Keratinocyte (primary cell): ENCODE results near the gene STAB2. TPM values are rescaled to one million over a fixed set of nuclear protein-coding genes. Genes with fewer than 3 reads are reported as not detected.

Experiments
- DNase-seq: peaks from one replicate; pipeline ENCODE4 v3.0.0-alpha.2; 2011; ENCODE audit warnings: low read depth, missing footprints, low spot score
- FAIRE-seq: peaks from 2 replicates; lab custom pipeline; 2011; peaks lifted over from hg19 to GRCh38; lab: Jason Lieb, UNC
- H2AFZ ChIP-seq: 2 replicates; pipeline ENCODE4 v1.6.0; 2012; ENCODE audit warnings: low read length, control low read depth, inconsistent platforms; ENCODE audit not compliant: control insufficient read depth
- H3K27ac ChIP-seq: 2 replicates; pipeline ENCODE4 v1.5.1; 2011; ENCODE audit warnings: low read length; ENCODE audit not compliant: control insufficient read depth, insufficient read depth
- H3K27me3 ChIP-seq: 3 replicates; pipeline ENCODE4 v1.6.0; 2011; ENCODE audit warnings: low read length; ENCODE audit not compliant: control insufficient read depth, insufficient read depth; ENCODE audit errors: extremely low read depth
- H3K36me3 ChIP-seq, 2 experiments: 2 replicates in 1 of 2; 3 replicates in 1 of 2; pipeline ENCODE4 v1.5.1; 2011; ENCODE audit warnings: low read length in 2 of 2, mild to moderate bottlenecking in 1 of 2; ENCODE audit not compliant: control insufficient read depth in 2 of 2, insufficient read depth in 2 of 2; ENCODE audit errors: extremely low read depth in 1 of 2
- H3K4me1 ChIP-seq: 3 replicates; pipeline ENCODE4 v1.5.1; 2011; ENCODE audit warnings: low read length; ENCODE audit not compliant: control insufficient read depth, insufficient read depth; ENCODE audit errors: extremely low read depth
- H3K4me2 ChIP-seq: 3 replicates; pipeline ENCODE4 v1.6.0; 2011; ENCODE audit warnings: low read depth, low read length; ENCODE audit not compliant: control insufficient read depth, insufficient read depth; ENCODE audit errors: extremely low read depth
- H3K4me3 ChIP-seq, 3 experiments: fragments of 200-600 bp in 1 of 3; sonication (generic) in 1 of 3; 2 replicates in 2 of 3; 3 replicates in 1 of 3; pipeline ENCODE4 v1.5.1; 2011 to 2016; ENCODE audit warnings: low read length in 3 of 3, mild to moderate bottlenecking in 3 of 3, control low read depth in 2 of 3, inconsistent platforms in 1 of 3, low read depth in 1 of 3, mixed read lengths in 1 of 3, mixed run types in 1 of 3, moderate library complexity in 1 of 3; ENCODE audit not compliant: control insufficient read depth in 2 of 3, insufficient read depth in 2 of 3; ENCODE audit errors: extremely low read depth in 1 of 3
- H3K79me2 ChIP-seq: 2 replicates; pipeline ENCODE4 v1.6.0; 2012; ENCODE audit warnings: low read length; ENCODE audit not compliant: control insufficient read depth, insufficient read depth
- H3K9ac ChIP-seq: 3 replicates; pipeline ENCODE4 v1.6.0; 2011; ENCODE audit warnings: low read length; ENCODE audit not compliant: control insufficient read depth, insufficient read depth; ENCODE audit errors: extremely low read depth
- H3K9me1 ChIP-seq: 3 replicates; pipeline ENCODE4 v1.6.0; 2011; ENCODE audit warnings: low read length; ENCODE audit not compliant: control insufficient read depth, insufficient read depth; ENCODE audit errors: extremely low read depth
- H3K9me3 ChIP-seq: 2 replicates; pipeline ENCODE4 v1.5.1; 2012; ENCODE audit warnings: low read depth, low read length; ENCODE audit not compliant: control insufficient read depth
- H4K20me1 ChIP-seq: 3 replicates; pipeline ENCODE4 v1.6.0; 2011; ENCODE audit warnings: low read length; ENCODE audit not compliant: control insufficient read depth, insufficient read depth; ENCODE audit errors: extremely low read depth
- CTCF ChIP-seq, 3 experiments: IDR thresholded peaks in 1 of 3; conservative IDR thresholded peaks in 1 of 3; optimal IDR thresholded peaks in 1 of 3; 2 replicates in 2 of 3; 3 replicates in 1 of 3; pipeline versions ENCODE3 to v1.5.1; 2011; ENCODE audit warnings: low read length in 3 of 3, mild to moderate bottlenecking in 3 of 3, moderate library complexity in 2 of 3, control low read depth in 1 of 3, inconsistent platforms in 1 of 3; ENCODE audit not compliant: insufficient read depth in 2 of 3; ENCODE audit errors: extremely low read depth in 1 of 3
- EZH2 ChIP-seq: IDR thresholded peaks from one replicate; pipeline ENCODE4 v1.6.1; 2012; ENCODE audit warnings: inconsistent platforms, mild to moderate bottlenecking, low read length, moderate library complexity
- dilution Hi-C: fragments of 300-500 bp; cut with MboI; formaldehyde crosslinking; loops from one replicate; pipeline ENCODE4 v1.7.0; 2020; ENCODE audit warnings: low sequenced_read_pairs; ENCODE audit not compliant: extremely low pct_ligation_motif_present
- polyA plus RNA-seq, 5 experiments: library from polyadenylated mRNA; depleted of rRNA in 3 of 5; stranded (reverse) in 3 of 5; stranded (forward) in 1 of 5; unstranded in 1 of 5; fragments of >200 nt; gene quantifications; 1 replicate in 1 of 5; 2 replicates in 3 of 5; 3 replicates in 1 of 5; pipeline versions ENCODE4 v1.2.1 to v1.2.3, GENCODE V29; 2011 to 2012; ENCODE audit warnings: missing spikeins in 2 of 5, low read depth in 1 of 5, low replicate concordance in 1 of 5

Gene STAB2
- polyA plus RNA-seq, 1 donor (not counting 4 experiments of a cell fraction or from before 2014, with no cell fraction given) = not detected

GRCh38 chr12:103634732-103635131, 47.7 kb downstream of the STAB2 start:
- Histone ChIP-seq H3K79me2 (no peaks in the 10 kb centered on the region), H3K27ac (no peak overlapping the region), H3K27me3 (no peaks in the 10 kb centered on the region), H3K9ac (no peak overlapping the region), H3K4me1 (no peaks in the 10 kb centered on the region), H4K20me1 (no peaks in the 10 kb centered on the region), H3K4me3 (no peak overlapping the region), H2AFZ (no peak overlapping the region), H3K36me3 (no peaks in the 10 kb centered on the region), H3K4me2 (no peak overlapping the region), H3K9me1 (no peaks in the 10 kb centered on the region), H3K9me3 (no peaks in the 10 kb centered on the region)
- FAIRE-seq (no peak), DNase-seq (no peak)
- dilution Hi-C loops = no loop called here
- no peak for TF ChIP-seq CTCF (optimal IDR thresholded peaks at IDR 0.05 in 1 of 3, IDR thresholded peaks at IDR 0.05 in 1 of 3, conservative IDR thresholded peaks at IDR 0.05 in 1 of 3; ENCODE audit: extremely low read depth in 1 of 3, insufficient read depth in 2 of 3, low read length in 3 of 3)
- no peak for TF ChIP-seq EZH2

GRCh38 chr12:103635419-103635818, 48.3 kb downstream of the STAB2 start:
- dilution Hi-C loops = no loop called here
- no peaks in the 10 kb centered on the region for H3K79me2 ChIP-seq
- no peaks in the 10 kb centered on the region for H3K27me3 ChIP-seq
- no peak overlapping the region for H3K9ac ChIP-seq
- H3K4me3 ChIP-seq = no peak overlapping the region
- no peak for FAIRE-seq
- no peak for DNase-seq
- no peaks in the 10 kb centered on the region for H3K9me3 ChIP-seq
- H3K36me3 ChIP-seq = no peaks in the 10 kb centered on the region
- no peak overlapping the region for H3K27ac ChIP-seq
- H3K9me1 ChIP-seq = no peaks in the 10 kb centered on the region
- H3K4me2 ChIP-seq = no peak overlapping the region
- no peaks in the 10 kb centered on the region for H3K4me1 ChIP-seq
- H4K20me1 ChIP-seq = no peaks in the 10 kb centered on the region
- TF ChIP-seq EZH2 = no peak
- TF ChIP-seq CTCF (optimal IDR thresholded peaks at IDR 0.05 in 1 of 3, IDR thresholded peaks at IDR 0.05 in 1 of 3, conservative IDR thresholded peaks at IDR 0.05 in 1 of 3; ENCODE audit: extremely low read depth in 1 of 3, insufficient read depth in 2 of 3, low read length in 3 of 3) = no peak
- H2AFZ ChIP-seq = no peak overlapping the region
